SK-N-SH treated with all-trans-retinoic acid at 6 μM for 48 hours (cell line): Measurements from ENCODE around the gene TOM1L2.
"Not testable (repeated sequence)": the region's sequence is repeated elsewhere in the genome, so short reads cannot be mapped to it uniquely, and the experiment has no call there.

Source experiments
- ATAC-seq: fragments of 200-7000 bp; cut with Tn5 transposase; 3 replicates; pipeline ENCODE4 v1.9.1; 2020; ENCODE audit warnings: mild to moderate bottlenecking, moderate library complexity
- ARNTL ChIP-seq: fragments of 450-650 bp; formaldehyde crosslinking; IDR thresholded peaks from 2 replicates; pipeline ENCODE4 v1.5.0; 2020; ENCODE audit warnings: low read depth, mild to moderate bottlenecking, moderate library complexity, borderline replicate concordance
- BACH2 ChIP-seq: fragments of 250-450 bp; sonication (Bioruptor Pico); IDR thresholded peaks from 2 replicates; pipeline ENCODE4 v1.9.0; 2021; ENCODE audit warnings: mild to moderate bottlenecking, borderline replicate concordance
- CSDC2 ChIP-seq: fragments of 250-450 bp; sonication (Bioruptor Pico); IDR thresholded peaks from 2 replicates; pipeline ENCODE4 v1.5.0; 2020; ENCODE audit warnings: mild to moderate bottlenecking, moderate library complexity
- ESRRG ChIP-seq: fragments of 250-450 bp; sonication (Bioruptor Pico); IDR thresholded peaks from 2 replicates; pipeline ENCODE4 v1.6.1; 2021; ENCODE audit warnings: mild to moderate bottlenecking
- ISL1 ChIP-seq: fragments of 250-450 bp; sonication (Bioruptor Pico); IDR thresholded peaks from 2 replicates; pipeline ENCODE4 v2.1.2; 2022; ENCODE audit warnings: mild to moderate bottlenecking, moderate library complexity
- RARB ChIP-seq: fragments of 250-450 bp; sonication (Bioruptor Pico); IDR thresholded peaks from 2 replicates; pipeline ENCODE4 v1.8.0; 2021; ENCODE audit warnings: mild to moderate bottlenecking, moderate library complexity
- SNAI2 ChIP-seq: fragments of 250-450 bp; sonication (Bioruptor Pico); IDR thresholded peaks from 2 replicates; pipeline ENCODE4 v1.5.0; 2020; ENCODE audit warnings: mild to moderate bottlenecking, moderate library complexity
- TOX ChIP-seq: fragments of 250-450 bp; sonication (Bioruptor Pico); IDR thresholded peaks from 2 replicates; pipeline ENCODE4 v1.8.0; 2021; ENCODE audit warnings: mild to moderate bottlenecking, moderate library complexity, borderline replicate concordance
- ZC3H10 ChIP-seq: fragments of 250-450 bp; sonication (Bioruptor Pico); IDR thresholded peaks from 2 replicates; pipeline ENCODE4 v1.5.1; 2021; ENCODE audit warnings: mild to moderate bottlenecking, moderate library complexity
- ZFP3 ChIP-seq: fragments of 250-450 bp; sonication (Bioruptor Pico); IDR thresholded peaks from 2 replicates; pipeline ENCODE4 v1.5.0; 2020; ENCODE audit warnings: mild to moderate bottlenecking, moderate library complexity
- ZFP30 ChIP-seq: fragments of 450-650 bp; formaldehyde crosslinking; IDR thresholded peaks from 2 replicates; pipeline ENCODE4 v1.5.0; 2022; ENCODE audit warnings: mild to moderate bottlenecking, moderate library complexity
- ZNF565 ChIP-seq: fragments of 450-650 bp; formaldehyde crosslinking; conservative IDR thresholded peaks from 2 replicates; pipeline ENCODE4 v1.5.0; 2020; ENCODE audit warnings: low read depth, mild to moderate bottlenecking, moderate library complexity
- ZNF8 ChIP-seq: fragments of 450-650 bp; formaldehyde crosslinking; IDR thresholded peaks from 2 replicates; pipeline ENCODE4 v1.5.0; 2020; ENCODE audit warnings: mild to moderate bottlenecking, moderate library complexity
- TF ChIP-seq, protein P1 (sequence below): fragments of 250-450 bp; sonication (Bioruptor Pico); IDR thresholded peaks from 2 replicates; pipeline ENCODE4 v1.5.1; 2020; ENCODE audit warnings: low read depth, mild to moderate bottlenecking, moderate library complexity
- TF ChIP-seq, protein P2 (sequence below): fragments of 250-450 bp; sonication (Bioruptor Pico); IDR thresholded peaks from 2 replicates; pipeline ENCODE4 v1.5.1; 2021; ENCODE audit warnings: mild to moderate bottlenecking, moderate library complexity
- TF ChIP-seq, protein P3 (sequence below): fragments of 250-450 bp; sonication (Bioruptor Pico); IDR thresholded peaks from 2 replicates; pipeline ENCODE4 v1.8.0; 2020; ENCODE audit warnings: mild to moderate bottlenecking, moderate library complexity, borderline replicate concordance
- TF ChIP-seq, protein P4 (sequence below): fragments of 250-450 bp; sonication (Bioruptor Pico); IDR thresholded peaks from 2 replicates; pipeline ENCODE4 v1.8.0; 2021; ENCODE audit warnings: low read depth, mild to moderate bottlenecking, moderate library complexity, borderline replicate concordance
- TF ChIP-seq, protein P5 (sequence below): fragments of 250-450 bp; sonication (Bioruptor Pico); IDR thresholded peaks from 2 replicates; pipeline ENCODE4 v1.5.0; 2020; ENCODE audit warnings: mild to moderate bottlenecking, moderate library complexity

Gene TOM1L2

GRCh38 chr17:17998934-17999333 is 26.7 kb upstream of the TOM1L2 start:
- ATAC-seq = no peak
- no peak for TF ChIP-seq SNAI2 (CRISPR knock-in tag)
- no peak for TF ChIP-seq ESRRG (CRISPR knock-in tag)

- ATAC-seq = not testable (repeated sequence)
Observed at GRCh38 chr17:17995887-17996286, 23.7 kb upstream of the TOM1L2 start.

GRCh38 chr17:17994271-17995069 is 22.3 kb upstream of the TOM1L2 start:
- peak; percentile 78 for ATAC-seq
- TF ChIP-seq RARB (no peak), TOX (CRISPR knock-in tag) (no peak), CSDC2 (CRISPR knock-in tag) (no peak), ZFP30 (CRISPR knock-in tag) (no peak), ESRRG (CRISPR knock-in tag) (no peak), ZNF8 (CRISPR knock-in tag) (no peak), ZNF565 (CRISPR knock-in tag) (no peak)
- TF ChIP-seq, protein P1, sequence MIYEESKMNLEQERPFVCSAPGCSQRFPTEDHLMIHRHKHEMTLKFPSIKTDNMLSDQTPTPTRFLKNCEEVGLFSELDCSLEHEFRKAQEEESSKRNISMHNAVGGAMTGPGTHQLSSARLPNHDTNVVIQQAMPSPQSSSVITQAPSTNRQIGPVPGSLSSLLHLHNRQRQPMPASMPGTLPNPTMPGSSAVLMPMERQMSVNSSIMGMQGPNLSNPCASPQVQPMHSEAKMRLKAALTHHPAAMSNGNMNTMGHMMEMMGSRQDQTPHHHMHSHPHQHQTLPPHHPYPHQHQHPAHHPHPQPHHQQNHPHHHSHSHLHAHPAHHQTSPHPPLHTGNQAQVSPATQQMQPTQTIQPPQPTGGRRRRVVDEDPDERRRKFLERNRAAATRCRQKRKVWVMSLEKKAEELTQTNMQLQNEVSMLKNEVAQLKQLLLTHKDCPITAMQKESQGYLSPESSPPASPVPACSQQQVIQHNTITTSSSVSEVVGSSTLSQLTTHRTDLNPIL (CRISPR knock-in tag) = no peak
- TF ChIP-seq, protein P2, sequence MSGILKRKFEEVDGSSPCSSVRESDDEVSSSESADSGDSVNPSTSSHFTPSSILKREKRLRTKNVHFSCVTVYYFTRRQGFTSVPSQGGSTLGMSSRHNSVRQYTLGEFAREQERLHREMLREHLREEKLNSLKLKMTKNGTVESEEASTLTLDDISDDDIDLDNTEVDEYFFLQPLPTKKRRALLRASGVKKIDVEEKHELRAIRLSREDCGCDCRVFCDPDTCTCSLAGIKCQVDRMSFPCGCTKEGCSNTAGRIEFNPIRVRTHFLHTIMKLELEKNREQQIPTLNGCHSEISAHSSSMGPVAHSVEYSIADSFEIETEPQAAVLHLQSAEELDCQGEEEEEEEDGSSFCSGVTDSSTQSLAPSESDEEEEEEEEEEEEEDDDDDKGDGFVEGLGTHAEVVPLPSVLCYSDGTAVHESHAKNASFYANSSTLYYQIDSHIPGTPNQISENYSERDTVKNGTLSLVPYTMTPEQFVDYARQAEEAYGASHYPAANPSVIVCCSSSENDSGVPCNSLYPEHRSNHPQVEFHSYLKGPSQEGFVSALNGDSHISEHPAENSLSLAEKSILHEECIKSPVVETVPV (CRISPR knock-in tag) = no peak
- TF ChIP-seq, protein P3, sequence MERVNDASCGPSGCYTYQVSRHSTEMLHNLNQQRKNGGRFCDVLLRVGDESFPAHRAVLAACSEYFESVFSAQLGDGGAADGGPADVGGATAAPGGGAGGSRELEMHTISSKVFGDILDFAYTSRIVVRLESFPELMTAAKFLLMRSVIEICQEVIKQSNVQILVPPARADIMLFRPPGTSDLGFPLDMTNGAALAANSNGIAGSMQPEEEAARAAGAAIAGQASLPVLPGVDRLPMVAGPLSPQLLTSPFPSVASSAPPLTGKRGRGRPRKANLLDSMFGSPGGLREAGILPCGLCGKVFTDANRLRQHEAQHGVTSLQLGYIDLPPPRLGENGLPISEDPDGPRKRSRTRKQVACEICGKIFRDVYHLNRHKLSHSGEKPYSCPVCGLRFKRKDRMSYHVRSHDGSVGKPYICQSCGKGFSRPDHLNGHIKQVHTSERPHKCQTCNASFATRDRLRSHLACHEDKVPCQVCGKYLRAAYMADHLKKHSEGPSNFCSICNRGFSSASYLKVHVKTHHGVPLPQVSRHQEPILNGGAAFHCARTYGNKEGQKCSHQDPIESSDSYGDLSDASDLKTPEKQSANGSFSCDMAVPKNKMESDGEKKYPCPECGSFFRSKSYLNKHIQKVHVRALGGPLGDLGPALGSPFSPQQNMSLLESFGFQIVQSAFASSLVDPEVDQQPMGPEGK (CRISPR knock-in tag) = no peak
- TF ChIP-seq, protein P4, sequence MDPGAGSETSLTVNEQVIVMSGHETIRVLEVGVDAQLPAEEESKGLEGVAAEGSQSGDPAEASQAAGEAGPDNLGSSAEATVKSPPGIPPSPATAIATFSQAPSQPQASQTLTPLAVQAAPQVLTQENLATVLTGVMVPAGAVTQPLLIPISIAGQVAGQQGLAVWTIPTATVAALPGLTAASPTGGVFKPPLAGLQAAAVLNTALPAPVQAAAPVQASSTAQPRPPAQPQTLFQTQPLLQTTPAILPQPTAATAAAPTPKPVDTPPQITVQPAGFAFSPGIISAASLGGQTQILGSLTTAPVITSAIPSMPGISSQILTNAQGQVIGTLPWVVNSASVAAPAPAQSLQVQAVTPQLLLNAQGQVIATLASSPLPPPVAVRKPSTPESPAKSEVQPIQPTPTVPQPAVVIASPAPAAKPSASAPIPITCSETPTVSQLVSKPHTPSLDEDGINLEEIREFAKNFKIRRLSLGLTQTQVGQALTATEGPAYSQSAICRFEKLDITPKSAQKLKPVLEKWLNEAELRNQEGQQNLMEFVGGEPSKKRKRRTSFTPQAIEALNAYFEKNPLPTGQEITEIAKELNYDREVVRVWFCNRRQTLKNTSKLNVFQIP (CRISPR knock-in tag) = no peak

- TF ChIP-seq ESRRG (CRISPR knock-in tag) (no peak), ZFP30 (CRISPR knock-in tag) (no peak), ARNTL (CRISPR knock-in tag) (no peak), ZFP3 (CRISPR knock-in tag) (no peak), ISL1 (CRISPR knock-in tag) (no peak), BACH2 (CRISPR knock-in tag) (no peak), ZC3H10 (no peak), ZNF565 (CRISPR knock-in tag) (no peak), RARB (no peak)
- TF ChIP-seq, protein P2 (CRISPR knock-in tag) = no peak
- TF ChIP-seq, protein P4 (CRISPR knock-in tag) = no peak
- TF ChIP-seq, protein P5, sequence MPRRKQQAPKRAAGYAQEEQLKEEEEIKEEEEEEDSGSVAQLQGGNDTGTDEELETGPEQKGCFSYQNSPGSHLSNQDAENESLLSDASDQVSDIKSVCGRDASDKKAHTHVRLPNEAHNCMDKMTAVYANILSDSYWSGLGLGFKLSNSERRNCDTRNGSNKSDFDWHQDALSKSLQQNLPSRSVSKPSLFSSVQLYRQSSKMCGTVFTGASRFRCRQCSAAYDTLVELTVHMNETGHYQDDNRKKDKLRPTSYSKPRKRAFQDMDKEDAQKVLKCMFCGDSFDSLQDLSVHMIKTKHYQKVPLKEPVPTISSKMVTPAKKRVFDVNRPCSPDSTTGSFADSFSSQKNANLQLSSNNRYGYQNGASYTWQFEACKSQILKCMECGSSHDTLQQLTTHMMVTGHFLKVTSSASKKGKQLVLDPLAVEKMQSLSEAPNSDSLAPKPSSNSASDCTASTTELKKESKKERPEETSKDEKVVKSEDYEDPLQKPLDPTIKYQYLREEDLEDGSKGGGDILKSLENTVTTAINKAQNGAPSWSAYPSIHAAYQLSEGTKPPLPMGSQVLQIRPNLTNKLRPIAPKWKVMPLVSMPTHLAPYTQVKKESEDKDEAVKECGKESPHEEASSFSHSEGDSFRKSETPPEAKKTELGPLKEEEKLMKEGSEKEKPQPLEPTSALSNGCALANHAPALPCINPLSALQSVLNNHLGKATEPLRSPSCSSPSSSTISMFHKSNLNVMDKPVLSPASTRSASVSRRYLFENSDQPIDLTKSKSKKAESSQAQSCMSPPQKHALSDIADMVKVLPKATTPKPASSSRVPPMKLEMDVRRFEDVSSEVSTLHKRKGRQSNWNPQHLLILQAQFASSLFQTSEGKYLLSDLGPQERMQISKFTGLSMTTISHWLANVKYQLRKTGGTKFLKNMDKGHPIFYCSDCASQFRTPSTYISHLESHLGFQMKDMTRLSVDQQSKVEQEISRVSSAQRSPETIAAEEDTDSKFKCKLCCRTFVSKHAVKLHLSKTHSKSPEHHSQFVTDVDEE = no peak
- TF ChIP-seq, all 23 proteins: peak for 0
- no peak; the same call in 2 of the 3 replicates for ATAC-seq
Observed at GRCh38 chr17:17993852-17994251, 21.7 kb upstream of the TOM1L2 start.
